K562 (cell line): Measurements from ENCODE around the gene FGF11. TPM values are rescaled to one million over a fixed set of nuclear protein-coding genes. Genes with fewer than 3 reads are reported as not detected.

Experiments
- E2F3 ChIP-seq: fragments of 250-450 bp; sonication (Bioruptor Pico); IDR thresholded peaks from 2 replicates; pipeline ENCODE4 v1.4.0; 2020; ENCODE audit warnings: mild to moderate bottlenecking
- GTF2A2 ChIP-seq: IDR thresholded peaks from 2 replicates; pipeline ENCODE4 v1.6.1; 2016; ENCODE audit warnings: mild to moderate bottlenecking, missing genetic modification characterization, missing compliant biosample characterization
- JUNB ChIP-seq: fragments of 450-650 bp; formaldehyde crosslinking; conservative IDR thresholded peaks from 2 replicates; pipeline ENCODE4 v1.4.0; 2020; ENCODE audit warnings: mild to moderate bottlenecking
- RCOR1 ChIP-seq, 2 experiments: IDR thresholded peaks; 2 replicates each; pipeline ENCODE4 v1.6.1; 2012; ENCODE audit warnings: low read depth in 2 of 2, low read length in 2 of 2, borderline replicate concordance in 1 of 2, improper control_type of control experiment in 1 of 2
- TAF1 ChIP-seq: IDR thresholded peaks from 2 replicates; pipeline ENCODE4 v1.6.1; 2011; ENCODE audit warnings: mild to moderate bottlenecking, low read length, moderate library complexity; ENCODE audit not compliant: insufficient read depth, control insufficient read depth, severe bottlenecking; ENCODE audit errors: extremely low read depth
- TCF7L2 ChIP-seq: fragments of 150-350 bp; IDR thresholded peaks from 2 replicates; pipeline ENCODE4 v1.6.1; 2016; ENCODE audit warnings: low read depth, mild to moderate bottlenecking, low read length, moderate library complexity
- TEAD4 ChIP-seq, 2 experiments: sonication (generic) in 1 of 2; formaldehyde crosslinking in 1 of 2; IDR thresholded peaks; 2 replicates each; pipeline versions ENCODE4 v1.6.1 to v1.8.0; 2012 to 2022; ENCODE audit warnings: borderline replicate concordance in 1 of 2, inconsistent platforms in 1 of 2, low read length in 1 of 2, mild to moderate bottlenecking in 1 of 2, missing genetic modification reagents in 1 of 2
- ZNF263 ChIP-seq: sonication (generic); formaldehyde crosslinking; IDR thresholded peaks from 2 replicates; pipeline ENCODE4 v1.8.0; 2022; ENCODE audit warnings: mild to moderate bottlenecking, missing genetic modification reagents, borderline replicate concordance
- ZNF586 ChIP-seq: fragments of 450-650 bp; formaldehyde crosslinking; conservative IDR thresholded peaks from 2 replicates; pipeline ENCODE4 v1.4.0; 2020; ENCODE audit warnings: mild to moderate bottlenecking, moderate library complexity
- polyA plus RNA-seq, 8 experiments: library from polyadenylated mRNA; depleted of rRNA in 4 of 8; stranded (reverse) in 5 of 8; unstranded in 3 of 8; fragments of >200 nt; fragmentation: Nextera tagmentation in 2 of 8; fragmentation: Illumina TruSeq in 1 of 8; extraction: Ambion mirVana in 2 of 8; extraction: Trizol in 1 of 8; gene quantifications; 2 replicates each; pipeline versions ENCODE4 v1.2.1 to v1.2.3, GENCODE V29; 2011 to 2014; ENCODE audit warnings: inconsistent platforms in 1 of 8, missing spikeins in 1 of 8
- total RNA-seq, 7 experiments: library from RNA; depleted of rRNA in 6 of 7; stranded (reverse); fragments of >200 nt in 6 of 7; fragmentation: Illumina TruSeq in 2 of 7; extraction: Trizol in 2 of 7; gene quantifications; 2 replicates each; pipeline versions ENCODE4 v1.2.1 to v1.2.3, GENCODE V29; 2011 to 2021; ENCODE audit warnings: low replicate concordance in 1 of 7
- TF ChIP-seq, protein P1 (sequence below): fragments of 250-450 bp; sonication (Bioruptor Pico); IDR thresholded peaks from 2 replicates; pipeline ENCODE4 v1.6.1; 2021; ENCODE audit warnings: mild to moderate bottlenecking
- TF ChIP-seq, protein P2 (sequence below): fragments of 450-650 bp; formaldehyde crosslinking; IDR thresholded peaks from 2 replicates; pipeline ENCODE4 v1.4.0; 2020; ENCODE audit warnings: mild to moderate bottlenecking, moderate library complexity
- TF ChIP-seq, protein P3 (sequence below): fragments of 450-650 bp; formaldehyde crosslinking; IDR thresholded peaks from 2 replicates; pipeline ENCODE4 v1.4.0; 2020; ENCODE audit warnings: mild to moderate bottlenecking, moderate library complexity
- TF ChIP-seq, protein P4 (sequence below): fragments of 450-650 bp; IDR thresholded peaks from 2 replicates; pipeline ENCODE4 v1.6.1; 2016; ENCODE audit warnings: antibody characterized with exemption
- TF ChIP-seq, protein P5 (sequence below): sonication (generic); formaldehyde crosslinking; IDR thresholded peaks from 2 replicates; pipeline ENCODE4 v1.8.1; 2023; ENCODE audit warnings: mild to moderate bottlenecking, missing genetic modification reagents

The FGF11 gene
- total and polyA plus RNA-seq, 9 of the 15 experiments (the other 6 are each of a cell fraction or from before 2014, with no cell fraction given), result 1.2 to 7.5 (median 3.0) TPM

DNA sequence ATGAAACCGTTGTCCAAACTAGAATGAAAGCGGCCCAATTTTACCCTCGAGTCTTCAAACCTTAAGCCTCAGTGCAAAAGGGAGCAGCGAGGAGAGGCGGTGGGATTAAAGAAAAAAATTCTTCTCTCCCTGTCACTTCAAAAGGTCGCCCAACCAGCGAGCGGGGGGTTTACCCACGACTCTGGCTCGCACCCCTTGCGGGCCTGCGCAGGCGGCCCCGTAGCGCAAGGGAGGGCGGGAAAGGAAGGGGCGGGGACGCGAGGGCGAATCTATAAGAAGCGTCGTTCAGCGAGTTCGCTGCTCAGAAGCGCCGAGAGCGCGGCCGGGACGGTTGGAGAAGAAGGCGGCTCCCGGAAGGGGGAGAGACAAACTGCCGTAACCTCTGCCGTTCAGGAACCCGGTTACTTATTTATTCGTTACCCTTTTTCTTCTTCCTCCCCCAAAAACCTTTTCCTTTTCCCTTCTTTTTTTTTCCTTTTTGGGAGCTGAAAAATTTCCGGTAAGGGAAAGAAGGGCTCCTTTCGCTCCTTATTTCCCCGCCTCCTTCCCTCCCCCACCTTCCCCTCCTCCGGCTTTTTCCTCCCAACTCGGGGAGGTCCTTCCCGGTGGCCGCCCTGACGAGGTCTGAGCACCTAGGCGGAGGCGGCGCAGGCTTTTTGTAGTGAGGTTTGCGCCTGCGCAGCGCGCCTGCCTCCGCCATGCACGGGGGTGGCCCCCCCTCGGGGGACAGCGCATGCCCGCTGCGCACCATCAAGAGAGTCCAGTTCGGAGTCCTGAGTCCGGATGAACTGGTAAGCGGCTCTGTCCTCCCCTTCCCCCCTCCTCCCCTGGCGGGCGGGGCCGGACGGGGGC lies 45.0 kb downstream of the FGF11 start, which contains the start of gene POLR2A (continued):
- TF ChIP-seq, protein P1, sequence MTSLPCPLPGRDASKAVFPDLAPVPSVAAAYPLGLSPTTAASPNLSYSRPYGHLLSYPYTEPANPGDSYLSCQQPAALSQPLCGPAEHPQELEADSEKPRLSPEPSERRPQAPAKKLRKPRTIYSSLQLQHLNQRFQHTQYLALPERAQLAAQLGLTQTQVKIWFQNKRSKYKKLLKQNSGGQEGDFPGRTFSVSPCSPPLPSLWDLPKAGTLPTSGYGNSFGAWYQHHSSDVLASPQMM, result no peak
- TF ChIP-seq, protein P2, sequence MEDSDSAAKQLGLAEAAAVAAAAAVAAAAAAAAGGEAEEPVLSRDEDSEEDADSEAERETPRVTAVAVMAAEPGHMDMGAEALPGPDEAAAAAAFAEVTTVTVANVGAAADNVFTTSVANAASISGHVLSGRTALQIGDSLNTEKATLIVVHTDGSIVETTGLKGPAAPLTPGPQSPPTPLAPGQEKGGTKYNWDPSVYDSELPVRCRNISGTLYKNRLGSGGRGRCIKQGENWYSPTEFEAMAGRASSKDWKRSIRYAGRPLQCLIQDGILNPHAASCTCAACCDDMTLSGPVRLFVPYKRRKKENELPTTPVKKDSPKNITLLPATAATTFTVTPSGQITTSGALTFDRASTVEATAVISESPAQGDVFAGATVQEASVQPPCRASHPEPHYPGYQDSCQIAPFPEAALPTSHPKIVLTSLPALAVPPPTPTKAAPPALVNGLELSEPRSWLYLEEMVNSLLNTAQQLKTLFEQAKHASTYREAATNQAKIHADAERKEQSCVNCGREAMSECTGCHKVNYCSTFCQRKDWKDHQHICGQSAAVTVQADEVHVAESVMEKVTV, result 0 out of 2 replicates have a peak, but pooled peaks have one; percentile 9
- TF ChIP-seq ZNF263 (CRISPR knock-in tag) (peak; percentile 94), TEAD4 (IDR thresholded peaks at IDR 0.05; ENCODE audit: low read length) (peak; percentile 21; the same call in 1 of the 2 replicates), TEAD4 (CRISPR knock-in tag; IDR thresholded peaks at IDR 0.05; ENCODE audit: borderline replicate concordance) (no peak), ZNF586 (0 out of 2 replicates have a peak, but pooled peaks have one; percentile 47), E2F3 (CRISPR knock-in tag) (peak; percentile 69), RCOR1 (IDR thresholded peaks at IDR 0.05; ENCODE audit: borderline replicate concordance in 1 of 2, low read depth in 2 of 2, low read length in 2 of 2) (peak in 1 of 2 experiments; percentile 17; a peak in 1 of 4 replicates), GTF2A2 (tag) (peak; percentile 89), TAF1 (peak; percentile 99), JUNB (CRISPR knock-in tag) (no peak), TCF7L2 (peak; percentile 86)
- TF ChIP-seq, protein P3, sequence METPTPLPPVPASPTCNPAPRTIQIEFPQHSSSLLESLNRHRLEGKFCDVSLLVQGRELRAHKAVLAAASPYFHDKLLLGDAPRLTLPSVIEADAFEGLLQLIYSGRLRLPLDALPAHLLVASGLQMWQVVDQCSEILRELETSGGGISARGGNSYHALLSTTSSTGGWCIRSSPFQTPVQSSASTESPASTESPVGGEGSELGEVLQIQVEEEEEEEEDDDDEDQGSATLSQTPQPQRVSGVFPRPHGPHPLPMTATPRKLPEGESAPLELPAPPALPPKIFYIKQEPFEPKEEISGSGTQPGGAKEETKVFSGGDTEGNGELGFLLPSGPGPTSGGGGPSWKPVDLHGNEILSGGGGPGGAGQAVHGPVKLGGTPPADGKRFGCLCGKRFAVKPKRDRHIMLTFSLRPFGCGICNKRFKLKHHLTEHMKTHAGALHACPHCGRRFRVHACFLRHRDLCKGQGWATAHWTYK (CRISPR knock-in tag), result peak; percentile 44; the same call in 1 of the 2 replicates
- TF ChIP-seq, protein P4, sequence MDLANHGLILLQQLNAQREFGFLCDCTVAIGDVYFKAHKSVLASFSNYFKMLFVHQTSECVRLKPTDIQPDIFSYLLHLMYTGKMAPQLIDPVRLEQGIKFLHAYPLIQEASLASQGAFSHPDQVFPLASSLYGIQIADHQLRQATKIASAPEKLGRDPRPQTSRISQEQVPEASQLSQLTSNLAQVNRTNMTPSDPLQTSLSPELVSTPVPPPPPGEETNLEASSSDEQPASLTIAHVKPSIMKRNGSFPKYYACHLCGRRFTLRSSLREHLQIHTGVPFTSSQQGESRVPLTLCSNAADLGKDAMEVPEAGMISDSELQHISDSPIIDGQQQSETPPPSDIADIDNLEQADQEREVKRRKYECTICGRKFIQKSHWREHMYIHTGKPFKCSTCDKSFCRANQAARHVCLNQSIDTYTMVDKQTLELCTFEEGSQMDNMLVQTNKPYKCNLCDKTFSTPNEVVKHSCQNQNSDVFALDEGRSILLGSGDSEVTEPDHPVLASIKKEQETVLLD, result peak; percentile 92
- TF ChIP-seq, protein P5, sequence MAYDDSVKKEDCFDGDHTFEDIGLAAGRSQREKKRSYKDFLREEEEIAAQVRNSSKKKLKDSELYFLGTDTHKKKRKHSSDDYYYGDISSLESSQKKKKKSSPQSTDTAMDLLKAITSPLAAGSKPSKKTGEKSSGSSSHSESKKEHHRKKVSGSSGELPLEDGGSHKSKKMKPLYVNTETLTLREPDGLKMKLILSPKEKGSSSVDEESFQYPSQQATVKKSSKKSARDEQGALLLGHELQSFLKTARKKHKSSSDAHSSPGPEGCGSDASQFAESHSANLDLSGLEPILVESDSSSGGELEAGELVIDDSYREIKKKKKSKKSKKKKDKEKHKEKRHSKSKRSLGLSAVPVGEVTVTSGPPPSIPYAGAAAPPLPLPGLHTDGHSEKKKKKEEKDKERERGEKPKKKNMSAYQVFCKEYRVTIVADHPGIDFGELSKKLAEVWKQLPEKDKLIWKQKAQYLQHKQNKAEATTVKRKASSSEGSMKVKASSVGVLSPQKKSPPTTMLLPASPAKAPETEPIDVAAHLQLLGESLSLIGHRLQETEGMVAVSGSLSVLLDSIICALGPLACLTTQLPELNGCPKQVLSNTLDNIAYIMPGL (CRISPR knock-in tag), result peak; percentile 29; the same call in 1 of the 2 replicates
